AG09309 (cell line): Measurements from ENCODE around the gene WDR43.
A peak's percentile ranks its signal among the peaks of the same experiment; 100 is the strongest.

Experiments
- DNase-seq: peaks from one replicate; pipeline ENCODE4 v3.0.0-alpha.2; 2010; ENCODE audit warnings: low read depth
- H3K4me3 ChIP-seq: 2 replicates; pipeline ENCODE4 v1.5.1; 2011; ENCODE audit warnings: mild to moderate bottlenecking, low read depth, low read length, moderate library complexity; ENCODE audit not compliant: control insufficient read depth
- CTCF ChIP-seq: IDR thresholded peaks from 2 replicates; pipeline ENCODE4 v1.5.1; 2011; ENCODE audit warnings: mild to moderate bottlenecking, low read depth, low read length, inconsistent platforms; ENCODE audit not compliant: insufficient read depth, control insufficient read depth; ENCODE audit errors: missing control alignments

Gene WDR43

GRCh38 chr2:28927469-28927868, 33.0 kb downstream of the WDR43 start:
- H3K4me3 ChIP-seq: no peak overlapping the region
- TF ChIP-seq CTCF: no peak
- DNase-seq: no peak

DNA sequence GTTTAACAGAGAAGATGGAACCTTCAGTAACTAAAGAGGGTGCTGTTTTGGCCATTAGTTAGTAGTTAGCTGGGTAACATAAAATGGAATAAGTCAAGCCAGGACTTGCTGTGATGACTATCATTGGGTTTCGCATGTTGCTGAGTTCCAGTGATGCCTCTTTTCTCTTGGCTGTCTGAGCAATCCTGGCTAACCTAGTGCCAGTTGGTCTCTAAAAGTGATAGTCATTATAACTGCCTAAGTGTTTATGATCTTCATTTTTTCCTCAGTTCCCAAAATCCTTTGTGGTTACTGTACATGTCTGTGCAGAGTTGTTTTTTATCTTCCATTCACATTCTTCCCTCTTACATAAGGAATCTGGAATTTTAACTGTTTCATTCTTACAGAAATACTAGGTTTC, 33.4 kb downstream of the WDR43 start:
- no peak overlapping the region for H3K4me3 ChIP-seq
- peak; percentile 40 for DNase-seq
- no peak for TF ChIP-seq CTCF

- DNase-seq: no peak
- no peak overlapping the region for H3K4me3 ChIP-seq
- TF ChIP-seq CTCF: no peak
These were observed 35.1 kb downstream of the WDR43 start for GRCh38 chr2:28929581-28929980.

GRCh38 chr2:28930205-28930604, 35.7 kb downstream of the WDR43 start:
- no peak for DNase-seq
- no peak for TF ChIP-seq CTCF
- H3K4me3 ChIP-seq: no peak overlapping the region

DNA sequence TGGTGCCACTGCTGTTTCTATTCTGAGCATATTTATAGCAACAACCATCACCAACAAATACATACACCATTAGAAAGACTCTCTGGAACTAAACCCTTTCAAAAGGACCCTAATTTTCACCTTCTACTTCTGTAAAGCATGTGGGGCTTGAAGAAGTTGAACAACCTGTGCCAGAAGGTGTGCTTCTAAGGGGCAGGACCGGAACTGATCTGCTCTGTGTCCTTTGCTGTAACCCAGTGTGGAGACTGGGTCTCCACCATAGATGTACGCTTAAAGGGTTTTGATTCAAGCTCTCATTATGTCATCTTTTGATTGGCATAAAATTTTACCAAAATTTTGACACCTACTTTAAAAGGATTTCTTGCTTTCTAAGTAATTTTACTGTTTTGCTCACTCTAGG, 40.3 kb downstream of the WDR43 start:
- DNase-seq: no peak
- no peak for TF ChIP-seq CTCF
- no peak overlapping the region for H3K4me3 ChIP-seq

DNA sequence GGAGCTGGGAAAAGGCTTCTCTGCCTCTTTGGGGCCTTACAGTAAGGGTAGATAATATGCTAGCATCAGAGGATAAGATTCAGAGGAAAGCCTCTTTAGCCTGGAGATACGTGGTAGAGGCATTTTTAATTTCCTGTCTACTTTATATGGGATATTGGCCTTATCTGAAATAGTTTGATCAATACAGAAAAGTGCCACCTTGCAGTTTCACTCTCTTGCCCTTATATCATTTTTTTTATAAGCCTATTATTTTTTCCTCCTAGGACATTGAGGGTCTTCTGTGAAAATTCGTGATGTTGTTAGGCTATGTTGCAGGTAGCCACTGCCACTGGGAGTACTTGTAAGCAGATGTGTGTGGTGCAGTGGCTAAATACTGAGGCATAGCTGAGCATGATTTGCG, 46.5 kb downstream of the WDR43 start:
- DNase-seq: no peak
- no peak for TF ChIP-seq CTCF
- H3K4me3 ChIP-seq: no peak overlapping the region
